Measurements from ENCODE around the gene ARMC6.
A peak's percentile ranks its signal among the peaks of the same experiment; 100 is the strongest.
"Not testable (repeated sequence)": the region's sequence is repeated elsewhere in the genome, so short reads cannot be mapped to it uniquely, and the experiment has no call there.

ARMC6 gene

GRCh38 chr19:19074196-19074882 lies 40.9 kb downstream of the ARMC6 start:
- DNase-seq (ENCODE audit: low spot score) = no peak

GRCh38 chr19:19075126-19075525 lies 41.7 kb downstream of the ARMC6 start:
- DNase-seq (ENCODE audit: low spot score) = no peak

- no peak for DNase-seq (ENCODE audit: low spot score)
These were observed 43.1 kb downstream of the ARMC6 start for GRCh38 chr19:19076476-19076875.

- no peak for DNase-seq (ENCODE audit: low spot score)
These were observed 43.7 kb downstream of the ARMC6 start for GRCh38 chr19:19077103-19077502.

GRCh38 chr19:19078801-19079200 lies 45.4 kb downstream of the ARMC6 start:
- DNase-seq (ENCODE audit: low spot score) = no peak

- DNase-seq (ENCODE audit: low spot score) = no peak
These were observed 46.2 kb downstream of the ARMC6 start for GRCh38 chr19:19079571-19079970.

- DNase-seq (ENCODE audit: low spot score) = no peak
These were observed 48.3 kb downstream of the ARMC6 start for GRCh38 chr19:19081642-19082151.

- no peak for DNase-seq (ENCODE audit: low spot score)
These were observed 50.2 kb downstream of the ARMC6 start for GRCh38 chr19:19083413-19084178.

- no peak for DNase-seq (ENCODE audit: low spot score)
These were observed 54.3 kb downstream of the ARMC6 start for GRCh38 chr19:19087676-19088075.

GRCh38 chr19:19094513-19094912 lies 61.1 kb downstream of the ARMC6 start:
- no peak for DNase-seq (ENCODE audit: low spot score)

GRCh38 chr19:19095691-19096090 lies 62.3 kb downstream of the ARMC6 start:
- DNase-seq (ENCODE audit: low spot score) = no peak

- no peak for DNase-seq (ENCODE audit: low spot score)
These were observed 63.5 kb downstream of the ARMC6 start for GRCh38 chr19:19096641-19097627.

GRCh38 chr19:19098084-19098702 lies 64.8 kb downstream of the ARMC6 start:
- DNase-seq (ENCODE audit: low spot score) = no peak

- DNase-seq (ENCODE audit: low spot score) = no peak
These were observed 65.6 kb downstream of the ARMC6 start for GRCh38 chr19:19098703-19099632.

- no peak for DNase-seq (ENCODE audit: low spot score)
These were observed 68.1 kb downstream of the ARMC6 start for GRCh38 chr19:19101540-19101939.

- DNase-seq (ENCODE audit: low spot score) = not testable (repeated sequence)
These were observed 69.2 kb downstream of the ARMC6 start for GRCh38 chr19:19102566-19102965.

GRCh38 chr19:19103167-19103566 lies 69.8 kb downstream of the ARMC6 start:
- no peak for DNase-seq (ENCODE audit: low spot score)

- DNase-seq (ENCODE audit: low spot score) = peak; percentile 86
These were observed 72.1 kb downstream of the ARMC6 start for GRCh38 chr19:19105365-19106055.

GRCh38 chr19:19106056-19106551 lies 72.7 kb downstream of the ARMC6 start:
- DNase-seq (ENCODE audit: low spot score) = no peak

- DNase-seq (ENCODE audit: low spot score) = not testable (repeated sequence)
These were observed 73.5 kb downstream of the ARMC6 start for GRCh38 chr19:19106938-19107337.

Data from left forelimb (tissue), 1 donor.